H1 (cell line): ENCODE data around the gene HCST.

Source experiments
- BCL11A ChIP-seq, 2 experiments: IDR thresholded peaks; one replicate each; pipeline ENCODE4 v1.6.1; 2011; ENCODE audit warnings: low read depth in 2 of 2, low read length in 2 of 2, mild to moderate bottlenecking in 2 of 2
- CTCF ChIP-seq, 3 experiments: IDR thresholded peaks; 1 replicate in 2 of 3; 2 replicates in 1 of 3; pipeline versions ENCODE4 v1.5.1 to v1.6.1; 2011; ENCODE audit warnings: low read length in 3 of 3, mild to moderate bottlenecking in 3 of 3, inconsistent platforms in 2 of 3, low read depth in 1 of 3, moderate library complexity in 1 of 3; ENCODE audit not compliant: insufficient read depth in 1 of 3; ENCODE audit errors: control extremely low read depth in 1 of 3
- TCF12 ChIP-seq: IDR thresholded peaks from 2 replicates; pipeline ENCODE4 v1.6.1; 2011; ENCODE audit warnings: low read depth, mild to moderate bottlenecking, low read length

GRCh38 chr19:35907377-35907745, 5.0 kb downstream of the HCST start:
- TF ChIP-seq BCL11A (IDR thresholded peaks at IDR 0.05; ENCODE audit: low read depth in 2 of 2, low read length in 2 of 2) (no peak), CTCF (IDR thresholded peaks at IDR 0.05; ENCODE audit: control extremely low read depth in 1 of 3, insufficient read depth in 1 of 3, low read depth in 1 of 3, low read length in 3 of 3) (no peak), TCF12 (no peak)
